ENCODE data around the gene TCF12.

DNA sequence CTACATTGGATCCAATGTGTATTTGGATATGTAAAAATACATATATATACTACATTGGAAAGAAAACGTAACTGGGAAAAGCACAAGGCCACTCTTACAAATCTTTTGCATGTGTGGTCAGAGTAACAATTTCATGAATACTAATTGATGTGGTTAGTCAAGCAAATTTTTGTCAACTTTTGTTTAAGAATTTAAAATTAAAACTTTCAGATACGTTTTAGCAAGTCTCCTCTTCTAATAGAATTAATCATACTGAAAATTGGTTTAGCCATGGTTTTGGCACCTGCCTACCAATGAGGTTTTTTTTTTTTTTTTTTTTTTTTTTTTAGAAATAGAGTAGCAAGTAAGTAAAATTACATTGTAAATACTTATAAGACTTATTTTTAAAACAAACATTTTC is 304.9 kb downstream of the TCF12 start:
- TF ChIP-seq, protein P1, sequence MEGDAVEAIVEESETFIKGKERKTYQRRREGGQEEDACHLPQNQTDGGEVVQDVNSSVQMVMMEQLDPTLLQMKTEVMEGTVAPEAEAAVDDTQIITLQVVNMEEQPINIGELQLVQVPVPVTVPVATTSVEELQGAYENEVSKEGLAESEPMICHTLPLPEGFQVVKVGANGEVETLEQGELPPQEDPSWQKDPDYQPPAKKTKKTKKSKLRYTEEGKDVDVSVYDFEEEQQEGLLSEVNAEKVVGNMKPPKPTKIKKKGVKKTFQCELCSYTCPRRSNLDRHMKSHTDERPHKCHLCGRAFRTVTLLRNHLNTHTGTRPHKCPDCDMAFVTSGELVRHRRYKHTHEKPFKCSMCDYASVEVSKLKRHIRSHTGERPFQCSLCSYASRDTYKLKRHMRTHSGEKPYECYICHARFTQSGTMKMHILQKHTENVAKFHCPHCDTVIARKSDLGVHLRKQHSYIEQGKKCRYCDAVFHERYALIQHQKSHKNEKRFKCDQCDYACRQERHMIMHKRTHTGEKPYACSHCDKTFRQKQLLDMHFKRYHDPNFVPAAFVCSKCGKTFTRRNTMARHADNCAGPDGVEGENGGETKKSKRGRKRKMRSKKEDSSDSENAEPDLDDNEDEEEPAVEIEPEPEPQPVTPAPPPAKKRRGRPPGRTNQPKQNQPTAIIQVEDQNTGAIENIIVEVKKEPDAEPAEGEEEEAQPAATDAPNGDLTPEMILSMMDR (IDR thresholded peaks at IDR 0.05): no peak
- TF ChIP-seq, protein P2, sequence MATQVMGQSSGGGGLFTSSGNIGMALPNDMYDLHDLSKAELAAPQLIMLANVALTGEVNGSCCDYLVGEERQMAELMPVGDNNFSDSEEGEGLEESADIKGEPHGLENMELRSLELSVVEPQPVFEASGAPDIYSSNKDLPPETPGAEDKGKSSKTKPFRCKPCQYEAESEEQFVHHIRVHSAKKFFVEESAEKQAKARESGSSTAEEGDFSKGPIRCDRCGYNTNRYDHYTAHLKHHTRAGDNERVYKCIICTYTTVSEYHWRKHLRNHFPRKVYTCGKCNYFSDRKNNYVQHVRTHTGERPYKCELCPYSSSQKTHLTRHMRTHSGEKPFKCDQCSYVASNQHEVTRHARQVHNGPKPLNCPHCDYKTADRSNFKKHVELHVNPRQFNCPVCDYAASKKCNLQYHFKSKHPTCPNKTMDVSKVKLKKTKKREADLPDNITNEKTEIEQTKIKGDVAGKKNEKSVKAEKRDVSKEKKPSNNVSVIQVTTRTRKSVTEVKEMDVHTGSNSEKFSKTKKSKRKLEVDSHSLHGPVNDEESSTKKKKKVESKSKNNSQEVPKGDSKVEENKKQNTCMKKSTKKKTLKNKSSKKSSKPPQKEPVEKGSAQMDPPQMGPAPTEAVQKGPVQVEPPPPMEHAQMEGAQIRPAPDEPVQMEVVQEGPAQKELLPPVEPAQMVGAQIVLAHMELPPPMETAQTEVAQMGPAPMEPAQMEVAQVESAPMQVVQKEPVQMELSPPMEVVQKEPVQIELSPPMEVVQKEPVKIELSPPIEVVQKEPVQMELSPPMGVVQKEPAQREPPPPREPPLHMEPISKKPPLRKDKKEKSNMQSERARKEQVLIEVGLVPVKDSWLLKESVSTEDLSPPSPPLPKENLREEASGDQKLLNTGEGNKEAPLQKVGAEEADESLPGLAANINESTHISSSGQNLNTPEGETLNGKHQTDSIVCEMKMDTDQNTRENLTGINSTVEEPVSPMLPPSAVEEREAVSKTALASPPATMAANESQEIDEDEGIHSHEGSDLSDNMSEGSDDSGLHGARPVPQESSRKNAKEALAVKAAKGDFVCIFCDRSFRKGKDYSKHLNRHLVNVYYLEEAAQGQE (IDR thresholded peaks at IDR 0.05; ENCODE audit: insufficient read depth in 1 of 2, low read depth in 2 of 2, low read length in 1 of 2): no peak
